ENCODE results near the gene SCN10A.

SCN10A gene

DNA sequence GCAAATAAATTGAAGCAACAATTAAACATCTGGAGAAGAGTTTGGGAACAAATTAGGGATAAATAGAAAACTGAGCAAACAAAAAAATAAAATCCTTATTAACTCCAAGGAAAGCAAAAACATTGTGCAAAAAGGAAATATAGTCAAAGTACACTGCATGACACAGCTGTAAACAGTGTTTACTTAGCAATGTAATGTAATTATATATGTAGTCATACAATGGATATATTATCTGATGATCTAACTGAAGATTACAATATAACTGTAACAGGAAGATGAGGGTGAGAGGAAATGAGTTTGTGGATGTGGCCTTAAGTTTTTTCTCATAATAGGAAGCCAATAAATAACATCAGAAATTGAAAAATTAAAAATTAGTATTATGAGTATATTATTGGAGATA lies 42.5 kb downstream of the SCN10A start:
- no peak for DNase-seq (ENCODE audit: low read depth)

DNA sequence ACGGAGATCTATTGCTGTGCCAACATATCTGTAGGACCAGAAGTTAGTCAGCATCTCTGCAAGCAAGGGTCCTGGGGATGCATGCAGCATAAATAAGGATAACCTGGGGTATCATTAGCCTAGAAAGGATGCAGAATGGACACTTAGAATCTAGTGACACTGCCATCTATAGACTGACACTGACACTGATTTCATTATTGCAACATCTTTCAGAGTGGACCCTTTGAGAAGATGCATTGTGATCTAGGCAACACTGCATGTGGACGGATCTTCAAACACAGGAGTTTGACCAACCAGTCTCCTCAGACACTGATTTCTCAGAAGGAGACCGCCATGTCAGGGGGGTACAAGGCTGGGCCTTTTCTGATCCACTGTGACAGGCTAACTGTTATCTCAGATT lies 52.4 kb downstream of the SCN10A start:
- DNase-seq (ENCODE audit: low read depth), result no peak

DNA sequence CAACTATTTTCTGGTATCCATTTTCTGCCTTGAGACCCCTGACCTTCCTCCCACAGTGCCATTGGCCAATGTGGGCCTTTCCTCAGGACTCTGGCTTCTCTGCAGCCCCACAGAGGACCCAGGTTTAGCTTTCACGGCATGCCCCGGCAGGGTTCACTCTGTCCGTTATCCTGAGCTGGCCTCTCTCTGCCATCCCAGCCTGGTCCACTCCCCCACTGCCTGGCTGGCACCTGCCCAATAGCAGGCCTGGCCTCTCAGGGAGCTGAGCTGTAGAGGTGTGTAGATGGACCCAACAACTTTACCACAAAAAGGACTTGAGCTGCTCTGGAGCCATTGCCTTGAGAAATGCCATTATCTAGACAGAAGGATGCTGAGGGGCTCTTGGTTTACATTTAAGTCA lies 57.5 kb downstream of the SCN10A start:
- no peak for DNase-seq (ENCODE audit: low read depth)

DNA sequence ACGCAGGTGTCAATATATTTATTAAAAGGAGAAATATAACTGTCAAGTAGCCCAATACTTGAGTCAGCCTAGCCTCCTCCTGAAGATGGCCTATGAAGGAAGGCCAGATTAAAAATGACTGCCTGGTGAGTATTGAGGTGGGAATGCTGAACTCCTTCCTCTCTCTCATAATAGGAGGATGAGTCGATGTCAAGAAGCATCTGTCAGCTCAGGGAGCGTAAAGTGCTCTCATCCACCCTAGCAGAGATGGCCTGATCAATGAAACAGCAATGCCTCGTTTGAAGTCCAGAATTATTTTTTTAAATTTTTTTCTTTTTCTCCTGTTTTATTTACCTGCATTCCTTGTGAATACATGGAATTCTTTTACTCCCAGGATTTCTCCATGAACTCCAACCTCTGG lies 58.3 kb downstream of the SCN10A start:
- no peak for DNase-seq (ENCODE audit: low read depth)

DNA sequence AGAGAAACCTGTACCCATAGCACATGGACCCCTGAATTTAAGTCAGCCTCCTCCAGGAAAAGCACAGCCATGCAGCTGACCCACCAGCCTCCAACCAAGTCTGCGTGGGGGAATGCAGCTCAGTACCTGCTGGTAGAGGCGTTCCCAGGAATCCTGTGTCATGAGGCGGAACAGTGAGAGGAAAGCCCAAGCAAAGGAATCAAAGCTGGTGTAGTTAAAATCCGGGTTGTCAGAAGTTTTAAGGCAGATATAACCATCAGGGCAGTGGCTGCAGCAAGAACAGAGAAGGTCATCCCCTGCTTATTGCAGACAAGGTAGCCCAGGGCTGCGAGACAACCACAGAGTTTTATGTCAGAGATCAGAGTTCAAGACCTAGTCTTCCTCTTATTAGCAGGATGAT lies 59.1 kb downstream of the SCN10A start:
- no peak for DNase-seq (ENCODE audit: low read depth)

DNA sequence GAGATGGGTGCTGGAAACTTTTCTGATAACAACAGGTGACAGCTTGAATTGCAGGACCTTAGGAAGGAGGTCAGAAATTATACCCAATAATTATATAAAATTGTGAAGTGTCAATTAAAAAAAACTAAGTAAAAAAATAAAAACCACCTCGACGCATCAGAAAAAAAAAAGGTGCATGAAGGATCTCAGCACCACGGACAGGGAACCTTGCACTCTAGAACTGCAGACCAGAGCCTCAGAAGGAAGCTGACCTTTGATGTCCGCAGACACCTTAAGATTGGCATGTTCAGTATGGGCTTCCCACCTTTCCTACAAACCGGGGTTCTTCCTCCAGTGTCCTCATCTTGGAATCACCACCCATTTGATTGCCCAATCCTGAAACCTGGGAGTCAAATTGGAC lies 60.9 kb downstream of the SCN10A start:
- DNase-seq (ENCODE audit: low read depth), result no peak

DNA sequence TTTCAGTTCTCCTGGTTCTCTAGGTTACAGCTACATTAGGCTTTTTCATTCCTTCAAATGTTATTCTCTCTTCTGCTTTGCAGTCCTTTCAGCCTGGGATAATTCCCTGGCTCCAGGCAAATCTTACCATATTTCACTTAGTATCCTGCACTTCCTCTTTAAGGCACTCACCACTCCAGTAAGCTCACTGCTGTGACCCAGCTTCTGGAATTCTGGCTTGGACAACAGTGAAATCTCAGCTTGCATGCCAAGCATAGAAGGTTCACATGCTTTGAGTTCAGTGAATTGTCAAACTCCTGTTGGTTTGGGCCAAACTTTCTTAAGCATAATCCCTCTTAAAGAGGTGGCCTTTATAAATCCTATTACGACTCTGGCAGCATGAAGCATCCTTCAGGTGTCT lies 69.4 kb downstream of the SCN10A start:
- no peak for DNase-seq (ENCODE audit: low read depth)

DNA sequence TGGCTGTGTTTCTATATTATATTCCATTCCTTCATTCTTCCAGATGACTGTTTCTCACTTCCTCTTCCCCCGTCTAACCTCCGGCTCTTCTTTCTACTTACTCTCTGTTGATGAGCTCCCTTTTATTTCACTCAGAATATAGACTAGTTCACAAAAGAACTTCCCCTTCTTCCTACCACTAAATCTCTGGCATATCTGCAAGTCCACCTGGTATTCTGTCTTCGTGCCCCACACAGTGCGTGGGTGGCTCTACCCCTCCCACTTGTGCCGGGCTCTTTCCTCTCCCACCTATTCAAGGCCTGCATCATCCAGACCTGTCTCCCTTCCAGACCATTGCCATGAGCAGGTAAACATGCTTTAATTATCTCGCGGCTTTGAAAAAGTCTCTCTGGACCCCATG lies 73.0 kb downstream of the SCN10A start:
- no peak for DNase-seq (ENCODE audit: low read depth)

DNA sequence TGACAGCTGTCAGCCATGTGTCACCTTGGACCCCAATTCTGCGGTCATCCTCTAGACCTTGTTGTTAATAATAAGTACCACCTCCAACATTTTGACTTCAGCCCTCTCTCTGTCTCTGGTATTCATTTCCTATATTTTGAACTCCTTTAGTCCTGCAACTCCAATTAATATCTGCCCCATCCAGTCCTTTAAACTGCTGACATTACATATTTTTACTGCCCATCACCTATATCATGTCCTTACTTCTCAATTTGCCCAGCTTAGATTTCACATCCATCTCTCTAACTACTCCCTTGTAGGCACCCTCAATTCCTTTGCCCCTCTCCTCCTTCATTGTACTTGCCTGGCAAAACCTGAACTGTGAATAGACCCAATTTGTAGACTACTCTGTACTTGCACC lies 73.5 kb downstream of the SCN10A start:
- no peak for DNase-seq (ENCODE audit: low read depth)

DNA sequence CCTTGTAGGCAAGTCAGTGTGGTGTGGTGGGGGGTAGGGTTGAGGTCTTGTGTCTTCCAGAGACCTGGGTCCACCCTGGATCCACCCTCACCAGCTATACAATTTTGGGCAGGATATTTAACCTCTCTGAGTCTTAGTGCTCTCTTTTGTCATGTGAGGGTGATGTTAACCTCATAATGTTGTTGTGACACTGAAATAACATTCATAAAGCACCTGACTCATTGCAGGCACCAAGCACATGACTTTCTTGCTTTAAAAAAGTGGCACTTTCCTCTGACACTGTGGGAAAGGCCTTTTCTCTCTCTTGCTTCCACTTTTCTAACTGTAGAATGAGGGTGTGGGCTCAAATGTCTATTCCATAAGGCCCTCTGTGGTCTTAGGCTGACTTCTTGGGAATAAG lies 75.5 kb downstream of the SCN10A start:
- no peak for DNase-seq (ENCODE audit: low read depth)

DNA sequence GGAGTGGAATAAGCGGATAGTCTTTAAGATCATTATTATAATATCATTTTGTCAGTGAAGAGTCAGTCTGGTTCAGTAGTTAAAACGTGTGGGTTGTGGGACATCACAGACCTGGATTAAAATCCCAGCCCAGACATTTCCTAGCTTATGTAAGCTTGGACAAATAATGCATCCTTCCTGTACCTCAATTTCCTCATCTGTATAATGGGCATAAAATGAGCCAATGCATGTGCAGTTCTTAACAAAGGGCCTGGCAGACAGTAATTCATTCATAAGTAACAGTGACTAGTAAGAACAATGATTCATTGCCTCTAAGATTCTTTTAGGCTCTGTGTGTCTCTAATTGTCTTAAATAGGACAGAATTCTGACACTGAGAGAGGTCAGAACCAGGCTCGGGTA lies 76.1 kb downstream of the SCN10A start:
- no peak for DNase-seq (ENCODE audit: low read depth)

DNA sequence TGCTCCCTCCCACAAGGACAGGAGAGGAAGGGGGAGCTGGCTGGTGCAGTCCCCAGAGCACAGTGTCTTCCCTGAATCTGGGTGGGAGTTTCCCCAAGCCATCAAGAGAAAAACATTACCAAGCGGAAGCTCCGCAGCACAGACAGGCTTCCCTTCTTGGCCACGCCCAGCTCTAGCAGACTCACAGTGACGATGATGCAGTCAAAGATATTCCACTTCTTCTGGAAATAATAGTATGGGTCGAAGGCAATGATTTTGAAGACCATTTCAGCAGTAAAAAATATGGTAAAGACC lies 76.7 kb downstream of the SCN10A start:
- DNase-seq (ENCODE audit: low read depth), result no peak

DNA sequence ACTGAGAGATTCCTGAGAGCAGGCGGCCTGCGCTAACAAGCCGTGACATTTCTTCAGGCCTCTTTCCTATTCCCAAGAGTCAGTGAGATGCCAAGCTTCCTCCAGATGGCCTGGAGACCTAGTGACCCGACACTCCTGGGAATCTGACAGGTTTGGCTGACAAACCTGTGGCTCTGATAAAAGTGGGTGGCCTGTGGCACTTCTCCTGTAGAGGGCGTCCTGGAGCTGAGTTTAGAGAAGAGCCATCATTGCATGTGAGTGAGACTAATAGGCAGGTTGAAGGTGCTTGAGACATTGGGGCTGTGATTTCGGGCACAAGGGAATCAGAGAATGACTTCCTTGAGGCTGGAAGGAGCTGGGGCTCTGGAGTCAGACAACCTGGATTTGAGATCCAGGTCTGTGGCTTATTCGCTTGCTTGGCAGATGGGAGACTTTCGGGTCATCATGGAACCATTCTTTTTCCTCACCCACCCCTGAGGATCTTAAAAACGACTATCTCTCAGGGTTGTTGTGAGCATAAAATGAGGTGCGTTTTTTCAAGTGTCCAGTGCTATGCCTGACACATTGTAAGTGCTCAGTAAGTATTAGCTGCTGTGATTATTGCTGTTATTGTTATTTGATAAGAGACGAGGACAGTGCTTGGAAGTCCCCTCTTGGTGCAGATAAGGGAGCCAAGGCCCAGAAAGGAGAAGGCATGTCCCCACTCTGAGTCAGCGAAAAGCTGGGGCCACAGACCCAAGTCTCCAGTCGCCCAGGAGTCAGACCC lies 77.2 kb downstream of the SCN10A start:
- no peak for DNase-seq (ENCODE audit: low read depth)

DNA sequence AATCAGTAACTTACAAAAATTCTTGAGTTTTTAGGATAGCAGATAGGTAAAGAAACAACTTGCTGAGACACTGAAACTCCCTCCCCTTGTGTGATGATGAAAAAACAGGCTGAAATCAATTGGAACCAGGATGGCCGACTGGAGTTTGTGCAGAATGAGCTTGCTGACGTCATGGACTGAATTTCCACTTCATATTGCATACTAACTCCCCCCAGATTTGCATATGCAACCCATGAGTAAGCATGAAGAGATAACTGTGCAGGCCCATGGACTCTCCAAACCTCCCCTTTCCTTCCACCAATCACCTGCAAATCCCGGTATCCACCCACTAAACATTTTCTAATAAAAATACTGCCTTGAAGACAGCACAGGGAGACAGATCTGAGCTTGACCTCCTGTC lies 84.5 kb downstream of the SCN10A start:
- no peak for DNase-seq (ENCODE audit: low read depth)

DNA sequence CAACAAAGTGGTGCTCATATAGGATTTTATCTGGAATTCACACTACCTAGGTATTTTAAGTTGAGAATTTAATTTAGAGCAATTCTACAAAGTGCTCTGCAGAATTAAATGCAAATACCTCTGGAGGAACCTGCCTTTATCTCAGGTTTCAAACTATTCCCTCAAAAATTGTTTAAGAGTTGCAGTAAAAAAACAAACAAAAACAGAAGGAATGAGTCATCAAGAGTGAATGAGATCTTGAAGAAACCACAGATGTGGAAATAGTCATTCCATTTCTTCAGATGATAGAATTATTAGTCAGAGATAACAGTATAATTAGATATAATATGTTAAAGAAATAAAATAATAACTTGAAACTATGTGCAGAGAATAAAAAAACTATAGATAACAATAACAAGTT lies 85.7 kb downstream of the SCN10A start:
- DNase-seq (ENCODE audit: low read depth), result no peak

DNA sequence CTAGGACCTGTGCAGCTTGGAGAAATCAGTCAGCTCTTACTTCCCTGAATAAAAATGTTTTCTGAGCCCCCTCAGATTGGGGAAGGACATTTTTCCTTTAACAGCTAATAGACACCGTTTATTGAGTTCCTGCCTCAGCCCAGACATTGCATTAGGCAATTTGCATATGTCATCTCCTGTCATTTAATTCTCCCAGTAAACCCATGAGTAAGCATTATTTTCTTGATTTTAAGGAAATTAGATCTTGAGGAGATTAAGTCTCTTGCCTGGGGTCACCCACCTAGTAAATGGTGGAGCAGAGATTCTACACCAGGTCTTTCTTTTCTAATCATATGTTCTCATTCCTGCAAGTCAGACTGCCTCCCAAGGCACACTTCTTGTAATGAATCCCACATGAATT lies 88.0 kb downstream of the SCN10A start:
- DNase-seq (ENCODE audit: low read depth), result no peak

DNA sequence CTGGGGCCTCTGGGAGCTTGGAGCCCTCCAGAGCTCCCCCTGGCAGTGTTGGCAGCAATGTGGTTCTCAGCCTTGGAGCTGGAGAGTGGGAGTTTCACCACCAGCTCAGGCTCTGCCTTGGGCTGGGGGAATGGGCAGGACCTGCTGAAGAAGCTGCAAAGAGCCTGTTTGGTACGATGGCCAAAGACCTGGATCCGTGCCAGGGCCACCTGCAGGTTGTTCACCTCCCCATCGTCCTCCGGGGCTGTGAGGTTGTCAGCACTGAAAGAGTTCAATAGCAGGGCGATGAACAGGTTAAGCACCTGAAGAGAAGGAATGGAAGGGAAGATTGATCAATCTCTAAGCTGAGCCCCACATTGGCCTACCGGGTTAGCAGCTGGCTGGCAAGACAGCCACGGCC lies 89.3 kb downstream of the SCN10A start:
- DNase-seq (ENCODE audit: low read depth), result no peak

DNA sequence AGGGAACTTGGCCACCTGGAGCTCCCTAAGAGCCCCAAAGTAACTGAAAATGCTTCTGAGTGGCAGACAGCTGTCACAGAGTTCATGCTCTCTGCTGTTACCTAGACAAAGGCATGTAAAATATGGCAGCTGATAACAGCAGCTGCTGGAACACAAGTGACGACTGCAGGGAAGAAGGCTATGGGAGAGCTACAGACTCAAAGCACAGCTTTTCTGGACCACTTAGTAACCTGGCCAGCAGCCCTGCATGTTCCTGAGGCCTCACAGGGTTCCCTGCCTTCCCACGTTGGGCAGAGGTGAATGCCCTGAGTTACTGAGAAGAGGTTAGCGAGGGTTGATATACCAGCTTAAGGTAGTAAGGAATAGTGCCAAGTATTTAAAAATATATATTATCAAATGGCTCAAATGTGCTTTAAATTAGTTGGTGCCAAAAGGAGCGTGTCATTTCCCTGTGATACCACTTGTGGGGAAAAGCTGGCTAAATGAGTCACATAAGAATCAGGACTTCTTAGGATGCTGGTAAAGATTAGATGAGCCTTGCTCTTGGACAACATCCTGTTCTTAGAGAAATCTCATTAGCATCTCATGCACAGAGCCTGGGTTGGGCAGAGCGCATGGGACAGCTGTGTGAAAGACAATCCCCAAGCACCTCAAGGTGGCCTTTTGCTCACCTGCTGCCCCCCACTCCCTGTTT lies 90.1 kb downstream of the SCN10A start:
- no peak for DNase-seq (ENCODE audit: low read depth)

DNA sequence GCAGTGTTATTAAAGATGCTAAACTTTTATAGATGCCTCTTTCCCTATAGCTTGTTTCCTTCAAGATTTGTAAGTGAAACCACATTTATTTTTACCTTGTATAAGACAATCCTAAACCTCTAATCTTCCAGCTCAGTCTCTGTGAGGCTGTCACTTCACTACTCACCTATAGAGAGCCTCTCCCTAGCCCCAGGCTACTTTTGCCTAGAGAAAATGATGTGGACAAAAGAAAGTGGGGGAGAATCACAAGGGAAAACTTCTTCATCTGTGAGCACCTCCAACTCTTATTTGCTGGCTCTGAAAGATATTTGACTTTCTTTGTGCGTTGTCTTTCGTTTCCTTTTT lies 91.7 kb downstream of the SCN10A start:
- DNase-seq (ENCODE audit: low read depth), result no peak

DNA sequence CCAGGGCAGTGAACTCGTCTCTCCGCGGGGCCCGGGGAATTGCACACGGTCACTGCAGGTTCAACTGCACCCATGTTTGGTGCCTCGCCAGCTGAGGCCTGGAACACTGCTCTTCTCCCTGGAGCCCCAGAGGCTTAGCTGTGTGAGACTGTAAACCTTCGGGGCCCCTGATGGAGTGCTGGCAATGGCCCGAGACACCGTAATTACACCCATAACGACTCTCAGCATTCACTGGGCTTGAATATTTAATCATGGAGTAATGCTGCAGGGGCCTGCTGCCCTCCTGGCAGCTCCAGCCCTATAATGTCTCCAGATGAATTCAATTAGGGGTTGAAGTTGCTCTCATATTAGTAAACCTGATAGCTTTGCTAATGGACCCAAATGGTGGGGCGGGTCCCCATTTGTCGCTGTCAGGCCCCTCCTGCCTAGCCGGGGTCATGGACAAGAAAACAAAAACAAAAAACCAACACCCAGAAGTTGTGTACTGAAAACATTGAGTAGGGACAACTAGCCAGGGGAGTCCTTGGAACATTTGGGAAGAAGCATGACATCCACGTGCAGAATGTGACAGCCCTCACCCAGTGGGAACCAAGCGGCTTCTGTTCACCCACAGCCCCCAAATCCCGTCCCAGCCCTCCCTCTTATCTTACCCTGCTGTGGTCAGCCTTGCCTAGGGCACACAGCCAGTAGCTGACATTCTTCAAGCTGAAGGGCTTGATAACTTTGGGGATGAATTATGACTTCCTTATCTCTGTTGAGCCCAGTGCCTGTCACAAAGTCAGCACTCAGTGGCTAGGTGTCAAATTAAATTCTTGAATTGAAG lies 92.2 kb downstream of the SCN10A start:
- no peak for DNase-seq (ENCODE audit: low read depth)

DNA sequence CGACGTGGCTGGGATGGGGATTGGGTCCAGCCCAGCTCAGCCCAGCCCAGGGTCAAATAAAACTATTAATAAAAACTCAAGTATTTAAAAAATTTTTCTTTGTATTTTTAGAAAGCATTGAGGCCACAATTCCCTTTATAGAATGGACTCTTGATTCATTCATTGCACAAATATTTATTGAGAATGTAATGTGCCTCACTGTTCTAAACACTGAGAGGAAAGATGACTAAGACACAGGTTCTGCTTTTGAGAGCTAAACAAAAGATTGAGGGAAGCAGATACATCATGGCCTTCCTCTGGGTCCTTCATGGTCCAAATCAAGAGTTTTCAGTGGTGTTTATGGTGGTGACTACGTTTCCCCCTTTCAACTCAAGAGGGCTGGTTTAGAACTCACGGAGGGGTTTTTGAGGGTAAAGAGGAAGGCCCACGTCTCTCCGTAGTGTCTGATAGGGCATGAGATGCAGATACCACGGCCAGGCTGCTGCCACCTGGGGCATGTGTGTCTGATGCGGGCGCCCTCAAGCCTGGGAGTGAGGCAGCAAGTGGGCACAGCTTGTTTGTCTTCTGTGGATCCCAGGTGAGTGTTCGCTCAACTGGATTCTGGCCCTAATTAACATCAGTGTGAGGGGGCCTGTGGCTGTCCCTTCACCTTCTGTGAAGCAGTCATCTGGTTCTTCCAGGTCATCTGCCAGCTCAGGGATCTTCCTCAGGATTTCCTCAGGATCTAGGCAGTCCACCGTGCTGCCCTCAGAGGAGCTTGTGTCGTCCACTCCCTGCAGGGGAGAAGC lies 93.0 kb downstream of the SCN10A start:
- DNase-seq (ENCODE audit: low read depth), result no peak

DNA sequence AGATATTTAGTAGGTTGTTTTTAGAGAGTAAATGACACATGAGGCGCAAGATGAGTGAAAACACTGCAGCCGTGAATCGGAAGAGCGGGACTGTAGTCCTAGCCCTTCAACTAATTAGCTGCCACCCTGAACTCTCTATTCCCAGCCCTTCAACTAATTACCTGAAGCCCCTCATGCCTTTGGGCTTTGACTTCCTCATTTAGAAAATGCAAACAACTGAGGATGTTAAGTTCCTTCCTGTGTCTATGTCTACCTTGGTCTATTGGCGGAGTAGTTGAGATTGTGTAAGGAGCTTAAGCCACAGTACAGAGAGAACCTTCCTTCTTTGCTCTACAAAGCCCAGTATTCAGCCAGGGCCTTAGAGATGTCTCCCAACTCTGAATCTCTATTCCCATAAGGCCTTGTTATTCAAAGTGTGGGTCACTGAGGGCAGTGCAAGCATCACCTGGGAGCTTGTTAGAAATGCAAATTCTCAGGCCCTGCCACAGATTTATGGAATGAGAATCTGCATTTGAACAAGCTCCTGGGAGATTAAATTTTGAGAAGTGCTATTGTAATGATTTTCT lies 94.7 kb downstream of the SCN10A start:
- DNase-seq (ENCODE audit: low read depth), result no peak
